GM18526 (cell line): ENCODE measurements around the gene DCAF5.

Experiments used
- POLR2A ChIP-seq: IDR thresholded peaks from 3 replicates; pipeline ENCODE4 v1.6.1; 2011; ENCODE audit not compliant: insufficient read length; ENCODE audit errors: extremely low read depth

The DCAF5 gene

DNA sequence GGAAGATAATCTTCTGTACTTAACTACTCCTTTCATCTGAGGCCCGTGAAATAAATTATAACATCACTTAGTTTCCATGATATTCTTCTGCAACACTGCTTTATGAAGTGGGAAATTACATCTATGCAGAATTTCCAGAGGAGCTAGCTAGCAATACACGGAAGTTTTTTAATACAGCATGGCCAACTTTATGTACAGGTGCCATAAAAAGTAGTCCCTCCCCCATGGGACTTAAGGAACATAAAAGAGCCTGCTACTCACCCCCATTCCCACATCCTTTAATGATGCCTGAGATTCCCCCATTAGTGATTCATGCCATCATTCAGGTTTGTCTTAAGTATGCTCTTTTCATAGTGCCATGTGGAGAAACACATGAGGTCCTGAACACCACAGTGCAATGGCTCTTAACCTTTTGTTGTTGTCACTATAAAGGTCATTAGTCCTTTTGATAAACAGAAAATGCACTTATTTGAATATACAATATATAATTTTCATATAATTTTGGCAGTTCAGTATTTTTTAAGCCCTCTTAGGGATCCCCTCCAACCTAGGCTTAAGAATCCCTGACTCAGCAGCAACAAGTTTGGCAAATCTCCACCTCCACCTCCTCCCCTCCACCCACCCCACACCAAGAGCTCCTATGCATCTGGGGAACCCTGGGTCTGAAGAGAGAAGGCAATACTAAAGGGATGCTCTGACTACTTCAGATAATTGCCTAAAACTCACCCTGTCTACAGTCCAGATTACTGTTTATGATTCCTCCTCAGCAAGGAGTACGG is 37.3 kb downstream of the DCAF5 start:
- TF ChIP-seq POLR2A, result no peak

DNA sequence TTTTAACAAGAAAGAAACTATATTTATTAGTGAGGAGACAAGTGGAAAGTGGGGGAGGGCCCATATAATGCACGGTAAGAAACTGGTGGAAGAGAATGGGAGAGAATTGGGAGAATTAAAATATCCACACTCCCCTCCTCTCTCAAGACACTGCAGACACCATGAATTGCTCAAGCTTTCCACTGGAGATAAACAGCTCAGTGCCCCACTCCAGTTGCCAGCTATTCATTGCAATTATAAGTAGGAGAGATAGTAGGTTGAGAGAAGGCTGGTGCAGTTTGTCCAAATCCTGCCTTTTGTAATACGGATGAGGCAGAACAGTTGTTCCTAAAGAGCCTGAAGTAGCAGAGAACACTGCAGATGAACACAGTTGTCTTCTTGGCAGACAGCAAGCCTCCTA is 38.2 kb downstream of the DCAF5 start:
- TF ChIP-seq POLR2A, result no peak

DNA sequence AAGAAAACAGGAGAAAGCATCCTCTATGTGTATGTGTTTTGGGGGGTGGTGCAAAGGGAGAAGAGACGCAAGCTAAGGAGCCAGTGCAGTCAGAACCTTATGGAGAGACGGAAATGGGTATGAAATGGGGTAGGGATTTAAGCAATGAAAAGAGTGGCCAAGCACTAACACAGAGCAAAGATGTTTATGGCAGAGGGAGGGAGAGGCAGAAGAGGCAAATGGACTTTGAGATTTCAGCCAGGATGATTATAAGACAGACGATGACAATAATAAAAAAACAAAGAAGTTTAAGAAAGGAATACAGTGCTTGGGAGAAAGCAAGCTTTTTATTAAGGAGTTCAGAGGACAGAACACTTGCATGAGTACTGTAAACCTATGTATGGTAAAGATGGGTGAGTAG is 44.6 kb downstream of the DCAF5 start:
- TF ChIP-seq POLR2A, result no peak

DNA sequence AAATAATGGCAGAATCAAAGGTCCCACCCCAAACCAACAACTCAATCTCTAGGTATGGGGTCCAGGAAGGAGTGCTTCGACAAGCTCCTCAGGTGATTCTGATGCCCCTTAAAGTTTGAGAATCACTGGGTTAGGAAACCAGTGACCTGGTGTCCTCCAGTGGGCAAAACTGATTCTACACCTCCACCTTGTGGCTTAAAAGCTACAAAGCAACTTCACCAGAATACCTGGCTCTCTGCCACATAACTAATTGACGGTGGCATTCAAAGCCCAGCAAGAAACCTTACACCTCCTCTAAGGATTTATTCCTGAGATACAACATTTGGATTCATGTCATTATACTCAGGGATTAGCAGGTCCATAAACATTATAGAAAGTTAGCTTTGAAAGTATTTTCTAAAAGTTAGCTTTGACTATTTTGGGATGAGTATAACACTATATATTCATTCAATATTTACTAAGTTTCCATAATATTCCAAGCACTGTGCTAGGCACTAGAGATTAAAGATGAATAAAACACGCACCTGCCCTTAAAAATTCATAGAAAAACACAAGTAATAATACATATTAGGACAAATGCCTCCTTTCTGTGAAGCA is 45.4 kb downstream of the DCAF5 start:
- TF ChIP-seq POLR2A, result no peak

DNA sequence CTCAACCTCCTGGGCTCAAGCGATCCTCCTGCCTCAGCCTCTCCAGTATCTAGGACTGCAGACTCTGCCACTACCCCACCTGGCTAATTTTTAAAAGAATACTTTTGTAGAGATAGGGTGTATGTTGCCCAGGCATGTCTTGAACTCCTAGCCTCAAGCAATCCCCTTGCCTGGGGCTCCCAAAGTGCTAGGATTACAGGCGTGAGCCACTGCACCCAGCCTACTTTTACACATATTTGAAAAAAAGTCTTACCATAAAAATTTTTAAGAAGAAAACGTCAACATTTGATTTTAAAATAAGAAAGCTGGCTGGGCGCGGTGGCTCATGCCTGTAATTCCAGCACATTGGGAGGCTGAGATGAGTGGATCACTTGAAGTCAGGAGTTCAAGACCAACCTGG is 46.5 kb downstream of the DCAF5 start:
- no peak for TF ChIP-seq POLR2A

DNA sequence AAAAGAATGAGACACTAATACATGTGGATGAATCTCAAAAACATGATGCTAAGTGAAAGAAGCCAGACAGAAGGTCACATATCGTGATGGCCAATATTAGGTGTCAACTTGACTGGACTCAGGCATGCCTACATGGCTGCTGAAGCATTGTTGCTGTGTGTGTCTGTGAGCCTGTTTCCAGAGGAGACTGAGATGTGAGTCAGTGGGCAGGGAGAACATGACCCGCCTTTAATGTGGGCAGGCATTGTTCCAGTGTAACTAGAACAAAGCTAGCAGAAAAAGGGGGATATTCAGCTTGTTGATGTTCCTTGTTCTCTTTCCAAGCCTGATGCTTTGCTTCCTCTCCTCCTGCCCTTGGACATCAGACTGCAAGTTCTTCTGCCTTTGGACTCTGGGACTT is 47.6 kb downstream of the DCAF5 start:
- no peak for TF ChIP-seq POLR2A

DNA sequence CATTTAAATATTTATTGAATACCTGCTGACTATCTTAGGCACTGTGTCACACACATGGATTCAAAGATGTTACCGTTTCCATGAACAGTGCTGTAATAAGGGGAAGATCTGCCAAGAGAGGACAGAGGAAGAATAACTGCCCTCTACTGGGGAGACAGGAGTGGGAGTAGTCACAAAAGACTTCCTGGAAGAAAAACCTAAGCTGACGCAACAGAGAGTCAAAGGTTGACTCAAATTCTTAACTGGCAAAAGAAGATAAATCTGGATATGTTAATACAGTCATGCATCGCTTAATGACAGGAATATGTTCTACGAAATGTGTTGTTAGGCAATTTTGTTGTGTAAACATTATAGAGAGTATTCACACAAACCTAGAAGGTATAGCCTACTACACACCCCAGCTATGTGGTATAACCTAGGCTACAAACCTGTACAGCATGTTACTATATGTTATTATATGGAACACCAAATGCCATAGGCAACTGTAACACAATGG is 51.5 kb downstream of the DCAF5 start:
- TF ChIP-seq POLR2A, result no peak

DNA sequence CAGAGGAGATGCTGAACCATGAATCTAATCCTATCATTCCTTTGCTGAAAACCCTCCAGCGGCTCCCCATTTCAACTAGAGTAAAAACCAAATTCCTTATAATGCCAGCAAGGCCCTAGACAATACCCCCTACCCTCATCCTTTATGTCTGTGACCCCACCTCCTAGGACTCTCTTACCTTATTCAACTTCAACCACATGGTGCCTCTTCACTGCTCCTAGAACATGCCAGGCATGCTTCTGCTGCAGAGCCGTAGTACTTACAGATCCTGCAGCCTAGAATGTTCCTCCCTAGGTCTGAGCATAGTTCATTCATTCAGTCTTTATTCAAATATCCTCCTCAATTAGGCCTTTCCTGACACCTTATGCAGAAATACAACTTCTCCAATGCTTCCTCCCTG is 54.9 kb downstream of the DCAF5 start:
- no peak for TF ChIP-seq POLR2A

DNA sequence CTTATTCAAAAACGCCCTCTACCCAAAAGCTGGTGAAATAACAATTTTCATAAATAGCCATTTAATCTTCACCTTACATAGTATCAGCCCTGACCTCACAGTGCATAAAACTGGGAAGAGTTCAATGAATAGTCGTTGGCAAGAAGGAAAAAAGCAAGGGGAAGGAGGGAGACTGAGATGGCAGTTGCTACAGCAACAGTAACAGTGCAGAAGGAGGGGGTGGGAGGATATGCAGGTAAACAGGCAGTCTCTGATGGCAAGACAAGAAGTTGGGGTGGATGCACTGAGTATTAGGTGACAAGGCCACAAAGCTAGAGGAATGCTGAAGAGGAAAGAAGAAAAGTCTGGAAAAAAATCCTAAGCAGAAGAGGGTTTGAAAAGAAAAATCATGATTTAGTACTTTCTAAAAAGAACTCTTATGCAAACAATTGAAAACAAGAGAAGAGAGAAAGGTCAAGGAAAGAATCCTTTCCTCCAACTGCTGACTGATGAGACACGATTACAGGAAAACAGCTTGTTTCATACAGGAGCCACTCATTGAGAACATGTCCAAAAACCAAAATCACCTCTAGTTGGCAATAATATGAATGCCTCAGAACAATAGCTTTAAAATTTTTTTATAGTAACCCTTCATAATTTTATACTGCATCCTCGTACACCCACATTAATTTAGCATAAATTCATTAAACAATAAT is 56.0 kb downstream of the DCAF5 start:
- no peak for TF ChIP-seq POLR2A

DNA sequence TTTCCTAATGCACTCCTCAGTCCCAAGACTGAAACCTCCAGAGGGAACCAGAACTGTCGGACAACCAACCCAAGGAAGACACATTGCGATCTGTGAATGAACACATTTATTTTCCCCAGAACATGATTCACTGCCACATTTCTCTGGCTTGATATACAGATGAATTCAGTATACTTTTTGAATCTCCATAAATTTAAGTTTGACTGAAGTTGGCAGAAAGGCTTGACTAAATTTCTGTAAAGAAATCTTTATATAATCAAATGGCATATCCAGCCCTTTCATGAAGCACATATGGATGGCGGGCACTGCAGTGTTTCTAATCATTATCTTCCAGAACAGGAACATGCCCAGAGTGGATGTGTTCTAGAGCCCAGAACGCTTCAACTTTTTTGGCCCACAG is 56.7 kb downstream of the DCAF5 start:
- TF ChIP-seq POLR2A, result no peak

DNA sequence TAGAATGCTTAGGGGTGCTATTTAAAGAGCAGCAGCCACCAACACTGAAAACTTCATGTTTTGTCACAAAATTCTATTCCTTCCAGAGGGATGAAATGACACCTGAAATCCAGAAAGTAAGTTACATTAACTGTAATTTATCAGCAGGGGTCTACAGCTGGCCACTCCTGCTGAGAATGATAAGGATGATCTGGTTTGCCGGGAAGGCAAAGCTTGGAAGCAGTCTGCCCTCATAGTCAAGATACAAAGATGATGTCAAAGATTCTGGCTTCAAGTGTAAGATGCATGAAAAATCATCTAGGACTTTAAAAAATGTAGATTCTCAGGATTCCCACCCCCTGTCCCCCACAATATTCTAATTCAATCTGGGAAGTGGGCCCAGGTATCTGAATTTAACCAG is 58.4 kb downstream of the DCAF5 start:
- no peak for TF ChIP-seq POLR2A

DNA sequence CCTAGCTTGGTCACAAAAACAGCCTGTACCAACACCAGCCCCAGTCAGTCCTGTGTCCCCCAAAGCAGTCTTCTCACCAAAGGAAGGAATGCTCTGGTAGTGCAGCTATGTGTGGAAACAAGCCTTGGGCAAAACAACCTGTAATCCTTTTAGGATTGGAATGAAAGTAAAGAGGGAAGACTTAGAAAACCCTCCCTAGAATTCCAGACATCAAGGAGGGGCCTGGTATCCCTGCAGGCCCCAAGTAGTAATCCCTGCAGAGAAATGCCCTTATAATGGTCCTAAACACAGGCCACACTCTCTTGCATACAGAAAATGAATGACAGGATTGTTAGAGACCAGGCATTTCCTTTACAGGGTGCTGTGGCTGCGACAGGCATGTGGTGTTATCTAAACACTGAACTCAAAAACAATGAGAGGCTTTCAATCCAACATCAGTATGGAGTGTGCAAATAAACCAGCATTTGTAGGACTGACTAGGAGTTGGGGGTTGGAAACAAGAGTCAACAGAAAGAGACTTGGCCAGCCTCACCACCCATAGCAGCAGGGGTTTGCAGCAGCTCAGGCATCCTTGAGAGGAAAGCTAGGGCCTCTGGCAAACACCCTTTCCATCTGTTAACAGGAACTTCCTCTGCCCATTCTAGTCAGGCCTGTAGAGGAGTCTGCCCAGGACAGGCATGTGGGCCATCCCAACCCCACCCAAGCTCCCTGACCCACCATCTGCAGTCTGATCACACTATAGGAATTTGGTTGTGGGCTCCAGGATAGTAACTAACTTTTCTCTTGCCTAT is 59.1 kb downstream of the DCAF5 start:
- no peak for TF ChIP-seq POLR2A

DNA sequence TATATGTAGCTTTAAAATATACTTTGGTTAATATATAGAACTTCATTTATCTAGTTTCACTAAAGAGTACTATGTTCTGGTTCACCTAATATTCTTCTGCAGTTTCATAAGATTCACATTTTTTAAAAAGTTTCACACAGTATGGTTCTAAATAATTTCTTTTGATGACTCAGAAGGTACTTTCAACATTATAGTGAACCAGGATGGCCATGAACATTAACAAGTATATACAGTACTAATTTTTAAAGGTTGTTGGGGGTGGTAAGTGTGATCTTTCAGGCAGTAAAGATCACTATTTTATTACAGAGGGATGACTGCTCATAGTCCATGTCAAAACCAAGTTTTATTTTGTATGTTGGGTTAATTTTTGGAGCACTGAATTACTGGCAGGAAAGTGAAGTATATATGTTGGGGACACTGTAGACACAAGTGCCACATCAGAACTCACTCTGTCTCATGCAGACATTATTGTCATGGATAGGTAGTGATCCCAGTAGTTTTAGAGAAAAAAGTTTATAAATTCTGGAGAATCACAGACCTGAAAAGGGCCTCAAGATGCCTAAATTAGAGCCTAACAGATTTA is 60.0 kb downstream of the DCAF5 start:
- no peak for TF ChIP-seq POLR2A

DNA sequence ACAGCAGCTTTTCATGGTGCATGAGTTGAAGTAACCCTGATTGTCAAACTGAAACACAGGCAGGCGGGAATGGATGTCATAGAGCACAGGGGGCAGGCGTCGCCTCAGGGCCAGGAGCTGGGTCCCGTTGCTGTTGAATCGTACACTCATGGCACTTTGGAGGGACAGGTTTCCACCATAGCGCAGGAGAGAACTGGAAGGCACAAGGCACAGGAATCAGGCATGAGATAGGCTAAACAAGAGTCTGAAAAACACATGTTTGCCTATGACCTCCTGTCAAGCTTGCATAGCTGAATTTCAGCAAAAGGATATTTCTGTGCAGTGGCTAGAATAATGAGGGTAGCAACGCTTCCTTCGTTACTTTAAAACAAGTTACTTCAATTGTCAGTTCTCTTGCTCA is 61.2 kb downstream of the DCAF5 start:
- no peak for TF ChIP-seq POLR2A

DNA sequence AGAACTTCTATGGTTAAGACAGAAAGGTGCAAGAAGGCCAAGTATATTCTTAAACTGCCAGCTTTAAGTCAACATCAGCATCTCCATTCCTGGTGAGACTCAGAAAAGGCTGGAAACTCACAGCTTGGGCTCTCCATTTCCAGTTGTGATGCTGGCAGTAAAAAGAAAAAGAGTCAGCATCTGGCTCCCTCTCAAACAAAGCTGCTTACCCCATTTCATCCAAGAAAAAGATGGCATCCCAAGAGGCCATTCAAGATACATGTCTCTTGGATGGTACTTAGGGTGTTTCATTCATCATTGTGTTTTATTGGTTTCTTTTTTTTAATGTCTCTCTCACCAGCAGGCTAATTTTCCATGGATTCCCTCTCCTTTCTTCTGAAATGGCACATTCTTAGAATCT is 61.9 kb downstream of the DCAF5 start:
- no peak for TF ChIP-seq POLR2A
